DND-41 (cell line): ENCODE data around the gene DNAI4.

Experiments used
- EZH2 ChIP-seq: IDR thresholded peaks from 3 replicates; pipeline ENCODE4 v1.6.1; 2012; ENCODE audit warnings: borderline replicate concordance, low read depth, mild to moderate bottlenecking, moderate library complexity, low read length, inconsistent platforms; ENCODE audit not compliant: severe bottlenecking
- TF ChIP-seq, protein P1 (sequence below): IDR thresholded peaks from 2 replicates; pipeline ENCODE4 v1.5.1; 2012; ENCODE audit warnings: borderline replicate concordance, low read length, moderate library complexity, mild to moderate bottlenecking; ENCODE audit not compliant: poor library complexity, severe bottlenecking; ENCODE audit errors: extremely low read depth

DNA sequence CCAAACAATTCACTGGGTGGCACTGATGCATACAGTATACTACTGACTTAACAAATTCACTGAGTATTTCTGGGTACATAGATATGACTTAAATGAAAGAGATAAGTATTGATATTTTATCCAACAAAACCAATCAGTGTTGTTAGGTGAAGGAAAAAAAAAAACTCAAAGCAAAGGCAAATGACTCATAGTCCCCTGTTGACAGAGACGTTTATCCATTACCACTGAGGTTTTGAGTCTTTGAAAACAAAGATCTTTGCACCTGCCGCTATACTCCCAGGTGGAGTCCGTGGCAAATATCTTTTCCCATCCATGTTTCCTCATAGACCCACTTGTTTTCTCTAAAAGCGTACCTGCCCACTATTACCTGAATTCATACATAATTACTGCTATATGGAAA, 154.0 kb downstream of the DNAI4 start:
- TF ChIP-seq, protein P1, sequence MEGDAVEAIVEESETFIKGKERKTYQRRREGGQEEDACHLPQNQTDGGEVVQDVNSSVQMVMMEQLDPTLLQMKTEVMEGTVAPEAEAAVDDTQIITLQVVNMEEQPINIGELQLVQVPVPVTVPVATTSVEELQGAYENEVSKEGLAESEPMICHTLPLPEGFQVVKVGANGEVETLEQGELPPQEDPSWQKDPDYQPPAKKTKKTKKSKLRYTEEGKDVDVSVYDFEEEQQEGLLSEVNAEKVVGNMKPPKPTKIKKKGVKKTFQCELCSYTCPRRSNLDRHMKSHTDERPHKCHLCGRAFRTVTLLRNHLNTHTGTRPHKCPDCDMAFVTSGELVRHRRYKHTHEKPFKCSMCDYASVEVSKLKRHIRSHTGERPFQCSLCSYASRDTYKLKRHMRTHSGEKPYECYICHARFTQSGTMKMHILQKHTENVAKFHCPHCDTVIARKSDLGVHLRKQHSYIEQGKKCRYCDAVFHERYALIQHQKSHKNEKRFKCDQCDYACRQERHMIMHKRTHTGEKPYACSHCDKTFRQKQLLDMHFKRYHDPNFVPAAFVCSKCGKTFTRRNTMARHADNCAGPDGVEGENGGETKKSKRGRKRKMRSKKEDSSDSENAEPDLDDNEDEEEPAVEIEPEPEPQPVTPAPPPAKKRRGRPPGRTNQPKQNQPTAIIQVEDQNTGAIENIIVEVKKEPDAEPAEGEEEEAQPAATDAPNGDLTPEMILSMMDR, result no peak
- no peak for TF ChIP-seq EZH2
